DOHH2 (cell line): ENCODE data around the gene LCA5L.
A peak's percentile ranks its signal among the peaks of the same experiment; 100 is the strongest.
"Not testable (repeated sequence)": the region's sequence is repeated elsewhere in the genome, so short reads cannot be mapped to it uniquely, and the experiment has no call there.

ENCODE experiments used
- H3F3A ChIP-seq: fragments of 200-600 bp; sonication (generic), shearing (Covaris generic); 2 replicates; pipeline ENCODE4 v1.6.0; 2016; ENCODE audit warnings: antibody characterized with exemption, mild to moderate bottlenecking; ENCODE audit not compliant: control insufficient read depth, insufficient read depth
- H3K27ac ChIP-seq: fragments of 200-600 bp; sonication (generic); 2 replicates; pipeline ENCODE4 v1.5.1; 2014; ENCODE audit warnings: low read depth, mild to moderate bottlenecking, low read length, moderate library complexity
- H3K27me3 ChIP-seq: fragments of 200-600 bp; sonication (generic); 2 replicates; pipeline ENCODE4 v1.6.1; 2014; ENCODE audit warnings: mild to moderate bottlenecking, low read length, mixed read lengths; ENCODE audit not compliant: control insufficient read depth
- H3K36me3 ChIP-seq: fragments of 200-600 bp; sonication (generic); 2 replicates; pipeline ENCODE4 v1.6.1; 2014; ENCODE audit warnings: mild to moderate bottlenecking, low read length, moderate library complexity, mixed read lengths; ENCODE audit not compliant: control insufficient read depth
- H3K4me1 ChIP-seq: fragments of 200-600 bp; sonication (generic); 2 replicates; pipeline ENCODE4 v1.6.1; 2014; ENCODE audit warnings: mild to moderate bottlenecking, low read length, mixed read lengths; ENCODE audit not compliant: control insufficient read depth
- H3K4me2 ChIP-seq: fragments of 200-600 bp; sonication (generic); 2 replicates; pipeline ENCODE4 v1.6.0; 2014; ENCODE audit warnings: mild to moderate bottlenecking, low read length, moderate library complexity
- H3K4me3 ChIP-seq: fragments of 200-600 bp; sonication (generic); 2 replicates; pipeline ENCODE4 v1.5.1; 2014; ENCODE audit warnings: mild to moderate bottlenecking, low read length, mixed read lengths
- H3K79me2 ChIP-seq: fragments of 200-600 bp; sonication (generic); 2 replicates; pipeline ENCODE4 v1.6.1; 2014; ENCODE audit warnings: mild to moderate bottlenecking, low read length, mixed read lengths; ENCODE audit not compliant: control insufficient read depth
- H3K9me2 ChIP-seq: fragments of 200-600 bp; sonication (generic); replicated peaks from 2 replicates; pipeline ENCODE4 v1.6.1; 2014; ENCODE audit warnings: mild to moderate bottlenecking, low read length, mixed read lengths; ENCODE audit not compliant: control insufficient read depth
- H3K9me3 ChIP-seq: fragments of 200-600 bp; sonication (generic); 2 replicates; pipeline ENCODE4 v1.6.1; 2014; ENCODE audit warnings: antibody characterized with exemption, low read length, mixed read lengths; ENCODE audit not compliant: control insufficient read depth, insufficient read depth
- H4K20me1 ChIP-seq: fragments of 200-600 bp; sonication (generic); 2 replicates; pipeline ENCODE4 v1.6.0; 2014; ENCODE audit warnings: low read depth, mild to moderate bottlenecking, antibody characterized with exemption, low read length, moderate library complexity; ENCODE audit not compliant: control insufficient read depth, insufficient read depth
- EZH2phosphoT487 ChIP-seq: fragments of 200-600 bp; sonication (generic); IDR thresholded peaks from 2 replicates; pipeline ENCODE4 v1.6.1; 2017; ENCODE audit warnings: borderline replicate concordance, mild to moderate bottlenecking, antibody characterized with exemption, low read length, moderate library complexity, mixed read lengths
- TF ChIP-seq, protein P1 (sequence below): fragments of 200-600 bp; sonication (generic); IDR thresholded peaks from one replicate; pipeline ENCODE4 v1.5.1; 2014; ENCODE audit warnings: antibody characterized with exemption, mild to moderate bottlenecking, low read depth, low read length; ENCODE audit not compliant: poor library complexity, severe bottlenecking

Gene LCA5L

DNA sequence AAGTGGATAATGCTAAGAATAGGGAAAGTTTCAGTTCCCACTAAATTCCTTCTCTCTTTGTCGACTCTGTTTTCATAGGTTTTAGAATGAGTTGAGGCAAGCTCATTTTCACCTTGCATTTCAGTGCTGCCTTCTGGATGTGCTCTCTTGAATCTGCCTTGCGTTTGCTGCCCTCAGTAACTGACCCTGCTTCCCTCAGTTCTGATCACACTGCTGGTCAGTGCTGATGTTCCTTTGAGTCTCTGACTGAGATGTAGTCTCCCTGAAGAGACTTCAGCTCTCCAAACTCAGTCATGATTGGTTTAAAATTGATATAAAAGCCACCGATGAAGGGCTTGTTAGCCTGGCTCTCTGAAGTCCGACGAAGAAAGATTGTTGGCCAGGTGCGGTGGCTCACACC, 71.5 kb downstream of the LCA5L start:
- no peaks in the 10 kb centered on the region for H3K36me3 ChIP-seq
- no peaks in the 10 kb centered on the region for H3K79me2 ChIP-seq
- peak overlapping the region; percentile 31 for H3K4me3 ChIP-seq
- no peaks in the 10 kb centered on the region for H3K9me2 ChIP-seq
- peak overlapping the region; percentile 59 for H3K4me2 ChIP-seq
- no peaks in the 10 kb centered on the region for H4K20me1 ChIP-seq
- H3K27me3 ChIP-seq = no peaks in the 10 kb centered on the region
- H3K9me3 ChIP-seq = no peaks in the 10 kb centered on the region
- peaks cover 40% of the 10 kb centered on the region for H3K4me1 ChIP-seq
- H3K27ac ChIP-seq = peak overlapping the region; percentile 13
- TF ChIP-seq, protein P1, sequence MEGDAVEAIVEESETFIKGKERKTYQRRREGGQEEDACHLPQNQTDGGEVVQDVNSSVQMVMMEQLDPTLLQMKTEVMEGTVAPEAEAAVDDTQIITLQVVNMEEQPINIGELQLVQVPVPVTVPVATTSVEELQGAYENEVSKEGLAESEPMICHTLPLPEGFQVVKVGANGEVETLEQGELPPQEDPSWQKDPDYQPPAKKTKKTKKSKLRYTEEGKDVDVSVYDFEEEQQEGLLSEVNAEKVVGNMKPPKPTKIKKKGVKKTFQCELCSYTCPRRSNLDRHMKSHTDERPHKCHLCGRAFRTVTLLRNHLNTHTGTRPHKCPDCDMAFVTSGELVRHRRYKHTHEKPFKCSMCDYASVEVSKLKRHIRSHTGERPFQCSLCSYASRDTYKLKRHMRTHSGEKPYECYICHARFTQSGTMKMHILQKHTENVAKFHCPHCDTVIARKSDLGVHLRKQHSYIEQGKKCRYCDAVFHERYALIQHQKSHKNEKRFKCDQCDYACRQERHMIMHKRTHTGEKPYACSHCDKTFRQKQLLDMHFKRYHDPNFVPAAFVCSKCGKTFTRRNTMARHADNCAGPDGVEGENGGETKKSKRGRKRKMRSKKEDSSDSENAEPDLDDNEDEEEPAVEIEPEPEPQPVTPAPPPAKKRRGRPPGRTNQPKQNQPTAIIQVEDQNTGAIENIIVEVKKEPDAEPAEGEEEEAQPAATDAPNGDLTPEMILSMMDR = no peak
- no peak for TF ChIP-seq EZH2phosphoT487
- peaks cover 11% of the 10 kb centered on the region for H3F3A ChIP-seq

- peaks cover 11% of the 10 kb centered on the region for H3F3A ChIP-seq
- no peaks in the 10 kb centered on the region for H3K79me2 ChIP-seq
- H3K27ac ChIP-seq = peak overlapping the region; percentile 13
- no peaks in the 10 kb centered on the region for H3K27me3 ChIP-seq
- H3K36me3 ChIP-seq = no peaks in the 10 kb centered on the region
- peaks cover 40% of the 10 kb centered on the region for H3K4me1 ChIP-seq
- H3K9me3 ChIP-seq = no peaks in the 10 kb centered on the region
- TF ChIP-seq EZH2phosphoT487 = no peak
- TF ChIP-seq, protein P1 = peak; percentile 50
- peak overlapping the region; percentile 31 for H3K4me3 ChIP-seq
- H3K9me2 ChIP-seq = no peaks in the 10 kb centered on the region
- H3K4me2 ChIP-seq = peak overlapping the region; percentile 59
- no peaks in the 10 kb centered on the region for H4K20me1 ChIP-seq
Measured at GRCh38 chr21:39373634-39374033, 71.9 kb downstream of the LCA5L start.

DNA sequence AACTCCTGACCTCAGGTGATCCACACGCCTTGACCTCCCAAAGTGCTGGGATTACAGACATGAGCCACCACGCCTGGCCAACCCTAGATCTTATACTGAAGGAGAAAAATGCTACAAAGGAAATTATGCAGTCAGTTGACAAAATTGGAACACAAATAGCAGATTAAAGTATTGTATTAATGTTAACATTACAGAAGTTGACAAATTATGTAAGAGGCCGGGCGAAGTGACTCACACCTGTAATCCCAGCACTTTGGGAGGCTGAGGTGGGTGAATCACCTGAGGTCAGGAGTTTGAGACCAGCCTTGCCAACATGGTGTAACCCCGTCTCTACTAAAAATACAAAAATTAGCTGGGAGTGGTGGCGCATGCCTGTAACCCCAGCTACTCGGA, 75.7 kb downstream of the LCA5L start:
- H3K36me3 ChIP-seq, H3K4me3 ChIP-seq, H3K9me2 ChIP-seq, H3K27me3 ChIP-seq, H4K20me1 ChIP-seq, H3K4me2 ChIP-seq, H3K27ac ChIP-seq, H3K9me3 ChIP-seq, H3K79me2 ChIP-seq, H3F3A ChIP-seq: not testable (repeated sequence)
- H3K4me1 ChIP-seq = peaks cover 32% of the 10 kb centered on the region

DNA sequence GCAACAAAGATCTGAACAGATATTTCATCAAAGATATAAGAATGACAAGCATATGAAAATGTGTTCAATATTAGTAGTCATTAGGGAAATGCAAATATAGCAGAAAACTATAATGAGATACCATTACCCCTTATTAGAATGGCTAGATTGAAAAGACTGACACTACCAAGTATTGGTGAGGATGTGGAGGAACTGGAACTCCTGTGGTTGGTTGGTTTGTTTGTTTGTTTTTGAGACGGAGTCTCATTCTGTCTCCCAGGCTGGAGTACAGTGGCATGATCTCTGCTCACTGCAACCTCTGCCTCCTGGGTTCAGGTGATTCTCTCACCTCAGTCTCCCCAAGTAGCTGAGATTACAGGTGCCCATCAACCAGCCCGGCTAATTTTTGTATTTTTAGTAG, 77.8 kb downstream of the LCA5L start:
- Histone ChIP-seq H3K4me1 (peaks cover 13% of the 10 kb centered on the region), H3F3A (no peaks in the 10 kb centered on the region), H3K4me2 (no peak overlapping the region), H3K27ac (no peak overlapping the region), H3K79me2 (no peaks in the 10 kb centered on the region), H3K4me3 (no peak overlapping the region), H3K27me3 (no peaks in the 10 kb centered on the region), H3K9me3 (no peaks in the 10 kb centered on the region), H4K20me1 (no peaks in the 10 kb centered on the region), H3K36me3 (no peaks in the 10 kb centered on the region), H3K9me2 (no peaks in the 10 kb centered on the region)
- TF ChIP-seq EZH2phosphoT487 = no peak
- TF ChIP-seq, protein P1 = no peak
